Measurements from ENCODE around the gene HSDL2. TPM values are rescaled to one million over a fixed set of nuclear protein-coding genes. Genes with fewer than 3 reads are reported as not detected.
A peak's percentile ranks its signal among the peaks of the same experiment; 100 is the strongest.

The HSDL2 gene
- total RNA-seq, 1 experiment from 2014 or later: 23.2 TPM

DNA sequence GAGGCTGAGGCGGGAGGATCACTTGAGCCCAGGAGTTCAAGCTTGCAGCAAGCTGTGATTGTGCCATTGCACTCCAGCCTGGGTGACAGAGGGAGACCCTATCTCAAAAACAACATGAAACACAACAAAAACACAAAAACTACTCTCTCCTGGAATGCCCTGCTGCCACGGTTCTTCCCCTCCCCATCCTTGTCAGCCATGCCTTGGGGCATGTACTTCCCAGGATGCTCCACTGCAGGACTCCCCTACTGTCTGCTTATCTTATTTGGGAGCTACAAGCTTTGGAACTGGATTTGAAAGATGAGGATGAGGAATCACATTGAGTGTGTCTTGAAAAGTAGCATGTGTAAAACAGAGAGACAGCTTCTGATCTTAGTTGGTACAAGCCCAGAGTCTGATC, 66.6 kb downstream of the HSDL2 start:
- no peak for DNase-seq (ENCODE audit: low spot score)

GRCh38 chr9:112447283-112447761, 67.4 kb downstream of the HSDL2 start:
- peak; percentile 21 for DNase-seq (ENCODE audit: low spot score)

- no peak for DNase-seq (ENCODE audit: low spot score)
Measured at GRCh38 chr9:112462855-112463254, 82.9 kb downstream of the HSDL2 start.

DNA sequence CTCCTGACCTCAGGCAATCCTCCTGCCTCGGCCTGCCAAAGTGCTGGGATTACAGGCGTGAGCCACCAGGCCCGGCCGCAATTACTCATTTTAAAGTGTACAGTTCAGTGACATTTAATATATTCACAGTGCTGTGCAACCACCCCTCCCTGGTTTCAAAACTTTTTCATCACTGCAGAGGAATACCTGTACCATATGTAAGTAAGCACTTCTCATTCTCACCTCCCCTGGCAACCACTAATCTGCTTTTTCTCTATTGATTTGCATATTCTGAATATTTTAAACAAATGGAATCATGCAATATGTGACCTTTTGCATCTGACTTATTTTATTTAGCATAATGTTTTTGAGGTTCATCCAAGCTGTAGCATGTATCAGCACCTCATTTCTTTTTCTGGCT, 85.4 kb downstream of the HSDL2 start:
- DNase-seq (ENCODE audit: low spot score): no peak

DNA sequence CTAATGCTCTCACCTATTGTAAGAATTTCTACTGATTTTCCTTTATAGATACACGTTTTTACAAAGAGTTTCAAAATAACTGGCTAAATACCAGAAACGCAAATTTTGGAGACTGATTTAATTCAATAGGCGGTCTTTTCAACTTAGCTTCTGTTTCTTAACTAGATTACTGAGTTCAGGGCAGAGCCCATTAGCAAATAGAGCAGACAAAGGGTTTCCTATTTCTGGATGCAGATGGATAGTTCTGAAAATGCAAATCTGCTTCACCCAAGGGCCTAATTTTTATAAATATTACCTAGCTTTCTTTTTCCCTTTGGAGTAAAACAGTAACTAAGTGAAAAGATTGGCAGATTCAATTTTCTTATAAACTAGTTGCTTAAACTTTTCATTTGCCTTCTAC, 93.1 kb downstream of the HSDL2 start:
- DNase-seq (ENCODE audit: low spot score): no peak

GRCh38 chr9:112473986-112474385, 94.1 kb downstream of the HSDL2 start:
- DNase-seq (ENCODE audit: low spot score): no peak

- no peak for DNase-seq (ENCODE audit: low spot score)
Measured at GRCh38 chr9:112475318-112475717, 95.4 kb downstream of the HSDL2 start.

GRCh38 chr9:112477330-112477729, 97.4 kb downstream of the HSDL2 start:
- DNase-seq (ENCODE audit: low spot score): no peak

- no peak for DNase-seq (ENCODE audit: low spot score)
Measured at GRCh38 chr9:112479221-112479620, 99.3 kb downstream of the HSDL2 start.

DNA sequence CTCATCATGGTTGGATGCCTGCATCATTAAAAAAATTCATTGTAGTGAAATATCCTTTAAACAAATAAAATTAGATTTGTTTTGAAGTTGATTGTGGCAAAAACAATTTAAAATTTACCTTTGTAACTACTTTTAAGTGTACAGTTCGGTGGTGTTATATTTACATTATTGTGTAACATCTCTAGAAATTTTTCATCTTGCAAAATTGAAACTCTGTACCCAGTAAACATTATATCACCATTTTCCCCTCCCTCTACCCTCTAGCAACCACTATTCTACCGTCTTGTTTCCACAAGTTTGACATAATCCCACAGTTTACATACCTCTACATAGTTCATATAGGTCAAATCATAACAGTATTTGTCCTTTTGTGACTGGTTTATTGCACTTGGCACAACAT, 104.7 kb downstream of the HSDL2 start:
- no peak for DNase-seq (ENCODE audit: low spot score)

DNA sequence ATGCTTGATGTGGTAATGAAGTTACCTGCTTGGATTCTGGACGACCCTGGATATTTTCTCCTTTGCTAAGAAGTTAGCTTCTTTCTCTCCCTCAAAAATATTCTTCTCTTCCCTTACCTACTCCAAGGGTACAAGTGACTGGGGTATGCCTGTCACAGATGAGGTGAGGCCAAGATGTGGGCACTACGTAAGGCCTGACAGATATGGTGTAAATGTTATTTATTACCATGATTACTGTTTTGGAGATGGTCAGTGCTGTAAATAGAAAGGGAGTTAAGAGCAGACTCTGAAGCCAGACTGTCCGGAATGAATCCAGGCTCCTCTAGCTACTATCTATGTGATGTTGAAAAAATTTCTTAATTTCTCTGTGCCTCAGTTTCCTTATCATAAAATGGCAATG, 105.7 kb downstream of the HSDL2 start:
- DNase-seq (ENCODE audit: low spot score): no peak

DNA sequence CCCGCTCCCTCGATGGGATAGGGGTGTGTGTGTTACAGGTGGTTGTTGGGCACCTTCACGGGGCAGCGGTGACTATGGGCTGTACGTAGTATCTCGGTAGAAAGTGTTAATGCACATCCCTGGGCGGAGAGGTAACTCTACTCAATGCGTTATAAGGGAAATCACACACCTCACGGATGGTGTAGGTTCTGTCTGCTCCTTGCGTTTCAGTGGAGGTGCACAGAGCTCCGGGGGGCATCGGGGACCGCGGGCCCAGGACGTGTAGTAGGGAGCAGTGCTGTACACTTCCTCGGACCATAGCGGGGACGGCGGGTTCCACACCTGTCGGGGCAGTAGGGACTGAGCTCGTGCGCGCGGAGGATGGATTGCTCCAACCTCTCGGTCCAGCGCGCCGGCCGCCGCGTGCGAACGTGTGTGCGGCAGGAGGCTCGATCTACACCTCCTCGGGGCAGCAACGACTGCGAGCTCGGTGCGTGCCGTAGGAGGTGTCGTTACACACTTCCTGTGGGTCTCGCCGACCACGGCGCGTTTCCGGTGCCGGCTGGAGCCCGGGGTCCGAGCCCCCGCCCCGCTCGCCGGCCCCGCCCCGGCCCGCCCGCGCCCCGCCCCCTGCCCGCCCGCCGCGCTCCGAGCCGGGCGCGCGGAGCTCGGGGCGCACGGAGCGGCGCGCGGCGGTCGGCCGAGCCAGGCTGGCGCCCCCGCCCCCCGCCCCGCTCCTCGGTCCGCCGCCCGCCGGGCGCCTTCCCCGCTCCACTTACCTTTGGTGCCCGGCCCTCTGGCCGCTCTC, 106.5 kb downstream of the HSDL2 start, which contains the start of gene KIAA1958:
TSS of gene KIAA1958 (plus strand) at position 607 of the 787 bp plus-strand sequence. CDS start 87,254 bp downstream, outside the sequence.
- DNase-seq (ENCODE audit: low spot score): peak; percentile 56

GRCh38 chr9:112487008-112487798, 107.3 kb downstream of the HSDL2 start:
- peak; percentile 22 for DNase-seq (ENCODE audit: low spot score)

DNA sequence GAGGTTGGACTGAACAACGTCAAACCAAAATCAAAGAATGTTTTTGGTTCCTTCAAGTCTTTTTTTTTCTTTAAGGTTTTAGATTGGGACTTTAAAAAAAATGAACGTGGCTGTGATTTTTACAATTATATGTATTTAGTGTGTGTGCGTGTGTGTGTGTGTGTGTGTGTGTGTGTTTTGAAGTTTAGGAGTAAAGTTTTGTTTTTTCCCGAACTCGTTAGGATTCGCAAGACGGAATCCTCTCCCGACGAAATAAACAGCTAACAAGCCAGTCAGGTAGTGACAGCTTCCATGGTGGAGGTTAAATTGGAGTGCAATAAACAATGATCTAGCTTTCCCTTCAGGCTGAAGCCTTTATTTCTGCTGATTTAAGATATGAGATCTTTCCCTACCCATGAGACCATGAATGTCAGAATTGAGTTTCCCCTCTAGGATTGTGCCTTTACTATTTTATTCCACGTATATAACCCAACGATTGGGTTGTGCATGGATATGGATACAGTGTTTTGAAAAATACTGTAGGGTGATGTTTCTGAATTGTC, 108.0 kb downstream of the HSDL2 start:
- DNase-seq (ENCODE audit: low spot score): no peak

- no peak for DNase-seq (ENCODE audit: low spot score)
Measured at GRCh38 chr9:112489039-112489546, 109.2 kb downstream of the HSDL2 start.

DNA sequence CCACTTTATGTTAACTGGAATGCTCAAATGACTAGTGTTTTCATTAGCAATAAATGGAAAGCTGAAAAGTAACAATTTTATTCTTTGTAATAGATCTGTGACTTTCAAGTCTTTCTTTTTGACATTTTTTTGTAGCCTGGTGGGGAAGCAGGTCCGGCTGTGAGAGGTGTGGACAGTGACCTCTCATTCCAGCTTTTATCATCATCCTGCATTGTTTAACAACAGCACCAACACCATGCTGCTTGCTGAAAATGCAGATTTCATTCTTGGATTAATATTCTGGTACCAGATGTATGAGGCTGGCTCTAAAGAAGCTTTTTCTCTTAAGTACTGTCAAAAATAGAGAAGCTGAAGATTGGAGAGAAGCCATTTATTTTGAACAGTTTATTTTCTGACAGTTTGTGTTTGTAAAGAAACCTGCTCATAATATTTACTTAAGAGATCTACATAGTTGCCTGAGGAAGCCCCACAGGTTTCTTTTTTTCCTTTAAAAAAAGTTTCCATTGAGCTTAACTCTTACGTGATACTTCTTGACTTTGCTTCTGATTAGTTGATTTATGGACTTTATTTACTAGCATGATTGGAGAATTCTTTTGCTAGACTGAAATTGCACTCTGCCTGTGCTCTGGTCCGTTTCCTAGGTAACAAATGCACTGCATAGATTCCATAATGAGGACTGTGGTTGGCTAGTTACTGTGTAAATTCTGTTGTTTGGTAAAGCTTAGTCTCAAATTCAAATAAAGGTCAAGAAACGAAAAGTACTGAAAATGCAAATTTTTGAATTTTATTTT, 110.2 kb downstream of the HSDL2 start:
- no peak for DNase-seq (ENCODE audit: low spot score)

DNA sequence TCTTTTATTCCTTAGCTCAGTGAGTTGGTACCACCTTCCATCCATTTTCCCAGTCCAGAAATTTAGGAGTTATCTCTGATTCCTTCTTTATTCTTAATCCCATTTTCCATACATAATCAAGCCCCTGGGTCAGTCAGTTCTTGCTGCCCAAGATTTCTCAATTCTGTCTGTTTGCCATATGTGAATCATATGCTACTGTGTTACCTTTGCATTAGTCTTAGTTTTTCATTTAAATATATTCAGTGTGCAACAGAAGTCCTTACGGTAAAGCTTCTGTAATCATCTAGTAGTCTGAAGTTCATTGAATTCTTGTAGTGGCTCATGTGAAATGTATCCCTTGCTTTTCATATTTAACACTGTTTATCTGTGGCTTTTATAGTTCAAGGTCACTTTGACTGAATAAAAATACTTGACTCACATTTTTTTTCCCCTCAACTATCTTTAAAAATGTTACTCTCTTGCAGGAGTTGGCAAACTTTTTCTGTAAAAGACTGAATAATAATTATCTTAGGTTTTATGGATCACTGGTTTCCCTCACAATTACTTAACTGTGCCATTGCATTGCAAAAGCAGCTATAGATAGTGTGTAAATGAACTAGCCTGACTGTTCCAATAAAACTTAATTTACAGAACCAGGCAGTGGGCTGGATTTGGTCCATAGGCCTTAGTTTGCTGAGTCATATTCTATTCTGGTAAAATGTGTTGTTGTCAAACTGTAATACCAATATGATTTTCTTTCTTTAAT, 113.7 kb downstream of the HSDL2 start:
- DNase-seq (ENCODE audit: low spot score): no peak

DNA sequence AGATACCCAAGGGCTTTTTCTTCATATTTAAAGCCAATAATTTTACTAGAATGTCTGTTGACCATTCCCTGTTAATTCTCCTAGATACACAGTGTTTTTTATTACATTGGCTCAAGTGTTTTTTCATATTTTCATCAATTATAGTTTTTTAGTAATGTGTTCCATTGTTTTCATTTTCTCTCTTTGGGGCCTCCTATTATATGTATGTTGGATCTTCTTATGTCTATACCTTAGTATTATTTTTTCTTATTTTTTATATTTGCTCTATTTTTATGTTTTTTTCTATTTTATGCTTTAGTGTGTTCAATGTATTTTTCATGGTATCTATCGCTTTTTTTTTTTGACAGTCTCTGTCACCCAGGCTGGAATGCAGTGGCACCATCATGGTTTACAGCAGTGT, 114.2 kb downstream of the HSDL2 start:
- no peak for DNase-seq (ENCODE audit: low spot score)

DNA sequence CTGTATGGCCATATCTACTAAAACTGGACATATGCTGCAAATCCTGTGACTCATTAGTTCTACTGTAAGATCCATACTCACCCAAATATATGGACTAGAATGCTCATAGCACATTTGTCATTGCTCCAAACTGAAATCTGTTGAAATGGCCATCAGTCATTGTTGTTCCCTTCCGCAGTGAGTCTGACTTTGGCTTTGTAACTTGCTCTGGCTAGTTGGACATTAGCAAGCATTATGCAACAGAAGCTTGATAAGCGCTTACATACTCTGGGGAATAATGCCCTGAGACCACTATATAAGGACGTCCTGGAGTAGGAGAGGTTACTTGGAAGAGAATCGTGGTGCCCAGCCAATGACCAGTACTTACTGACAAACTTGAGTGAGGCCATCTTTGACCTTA, 115.7 kb downstream of the HSDL2 start:
- DNase-seq (ENCODE audit: low spot score): no peak

GRCh38 chr9:112496074-112496722, 116.3 kb downstream of the HSDL2 start:
- no peak for DNase-seq (ENCODE audit: low spot score)

Data from A172 (cell line).